ENCODE results near the gene PIP4K2C. TPM values are rescaled to one million over a fixed set of nuclear protein-coding genes. Genes with fewer than 3 reads are reported as not detected.
"Not testable (repeated sequence)": the region's sequence is repeated elsewhere in the genome, so short reads cannot be mapped to it uniquely, and the experiment has no call there.

PIP4K2C gene
- total RNA-seq, 1 donor from 2014 or later = 9.9 TPM

DNA sequence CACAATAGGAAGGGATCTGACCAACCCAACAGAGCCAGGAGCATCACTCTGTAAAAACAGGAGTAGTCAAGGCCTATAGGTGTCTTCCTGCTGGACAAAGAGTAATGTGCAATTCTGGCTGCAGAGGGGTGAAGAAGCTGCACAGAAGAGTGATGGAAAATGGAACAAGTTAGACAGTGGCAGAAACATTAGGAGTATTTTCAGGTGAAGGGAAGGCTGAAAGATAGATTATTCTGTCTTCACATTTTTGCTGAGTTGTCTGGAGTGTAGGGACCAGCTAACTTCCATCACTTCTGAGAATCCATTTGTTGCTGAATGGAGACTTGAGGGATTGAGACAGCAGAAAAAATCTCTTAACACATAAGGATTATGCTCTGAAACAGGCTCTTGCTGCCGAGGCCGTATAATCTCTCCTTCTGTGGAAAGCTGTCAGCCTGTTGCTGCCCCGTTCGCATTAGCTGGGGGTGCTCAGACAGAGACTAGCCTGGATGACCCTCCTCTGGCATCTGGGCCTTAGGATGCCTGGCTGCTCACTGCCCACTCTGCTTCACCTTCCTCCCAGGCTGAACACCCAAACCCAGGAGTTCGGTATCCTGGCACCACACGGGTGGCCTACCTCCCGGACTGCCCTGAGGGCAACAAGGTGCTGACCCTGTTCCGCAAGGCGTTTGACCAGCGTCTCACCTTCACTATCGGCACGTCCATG, 17.1 kb downstream of the PIP4K2C start:
- DNase-seq (ENCODE audit: extremely low read depth, low read depth, low spot score) = no peak

DNA sequence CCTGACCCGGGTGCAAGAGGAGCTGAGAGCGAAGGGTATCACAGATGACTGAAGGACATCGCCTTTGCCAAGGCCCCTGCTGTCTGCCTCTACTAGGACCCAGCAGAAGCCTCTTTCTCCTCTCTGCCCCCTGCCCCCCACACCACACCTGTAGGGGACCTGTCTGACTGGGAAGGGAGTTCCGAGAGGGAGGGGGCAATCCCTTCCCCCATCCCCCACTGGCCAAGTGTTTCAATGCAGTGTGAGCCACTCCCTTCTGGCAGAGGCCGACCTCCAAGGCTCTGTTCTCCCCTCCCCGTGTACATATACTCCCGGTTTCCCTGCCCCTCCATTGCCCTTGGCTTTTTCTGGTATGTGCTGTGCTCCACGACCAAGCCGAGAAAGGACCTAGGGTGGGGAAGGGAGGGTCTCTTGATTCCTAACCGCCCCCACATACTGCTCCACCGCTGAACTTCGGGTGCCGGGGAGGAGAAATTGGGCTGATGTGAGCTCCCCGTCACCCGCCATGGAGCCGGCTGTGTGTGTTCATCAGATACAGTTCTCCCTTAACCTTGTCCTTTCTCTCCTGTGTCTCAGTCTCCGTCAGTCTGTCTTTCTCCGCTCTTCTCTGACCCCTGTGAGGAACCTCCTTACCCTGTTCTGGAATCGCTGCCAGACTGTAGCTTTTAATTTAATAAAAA, 18.2 kb downstream of the PIP4K2C start:
- no peak for DNase-seq (ENCODE audit: extremely low read depth, low read depth, low spot score)

- no peak for DNase-seq (ENCODE audit: extremely low read depth, low read depth, low spot score)
Measured at GRCh38 chr12:57609781-57610553, 19.0 kb downstream of the PIP4K2C start.

DNA sequence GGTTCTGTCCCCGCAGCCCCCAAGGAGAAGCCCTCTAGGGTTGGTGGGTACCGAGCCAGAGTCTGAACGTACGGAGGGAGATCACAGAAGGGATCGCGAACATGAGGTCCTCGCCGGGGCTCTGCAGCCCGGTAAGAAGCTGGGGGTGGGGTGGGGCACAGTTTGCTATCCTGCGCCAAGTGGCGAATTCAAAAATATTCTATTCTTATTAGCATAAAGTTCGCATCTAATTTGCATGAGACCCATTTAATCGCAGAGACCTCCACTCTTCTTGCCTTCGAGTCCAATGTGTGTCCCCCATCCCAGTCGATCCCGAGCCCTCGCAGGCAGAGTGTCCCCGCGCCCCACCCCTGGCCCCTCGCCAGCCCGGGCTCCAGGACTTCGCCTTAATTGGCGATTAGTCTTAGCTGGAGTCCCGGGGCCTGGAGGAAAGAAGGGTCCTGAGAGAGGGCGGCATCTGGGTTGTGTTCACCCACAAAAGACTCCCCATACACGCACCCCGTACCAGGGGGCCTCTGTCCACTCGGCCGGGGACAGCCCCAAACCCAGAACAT, 19.6 kb downstream of the PIP4K2C start:
- DNase-seq (ENCODE audit: extremely low read depth, low read depth, low spot score) = no peak

GRCh38 chr12:57611108-57611826, 20.3 kb downstream of the PIP4K2C start, which contains the start of gene ARHGEF25:
TSS of gene ARHGEF25 (plus strand) at chr12:57611435. CDS start at chr12:57611895, 460 bp downstream.
- DNase-seq (ENCODE audit: extremely low read depth, low read depth, low spot score) = no peak

DNA sequence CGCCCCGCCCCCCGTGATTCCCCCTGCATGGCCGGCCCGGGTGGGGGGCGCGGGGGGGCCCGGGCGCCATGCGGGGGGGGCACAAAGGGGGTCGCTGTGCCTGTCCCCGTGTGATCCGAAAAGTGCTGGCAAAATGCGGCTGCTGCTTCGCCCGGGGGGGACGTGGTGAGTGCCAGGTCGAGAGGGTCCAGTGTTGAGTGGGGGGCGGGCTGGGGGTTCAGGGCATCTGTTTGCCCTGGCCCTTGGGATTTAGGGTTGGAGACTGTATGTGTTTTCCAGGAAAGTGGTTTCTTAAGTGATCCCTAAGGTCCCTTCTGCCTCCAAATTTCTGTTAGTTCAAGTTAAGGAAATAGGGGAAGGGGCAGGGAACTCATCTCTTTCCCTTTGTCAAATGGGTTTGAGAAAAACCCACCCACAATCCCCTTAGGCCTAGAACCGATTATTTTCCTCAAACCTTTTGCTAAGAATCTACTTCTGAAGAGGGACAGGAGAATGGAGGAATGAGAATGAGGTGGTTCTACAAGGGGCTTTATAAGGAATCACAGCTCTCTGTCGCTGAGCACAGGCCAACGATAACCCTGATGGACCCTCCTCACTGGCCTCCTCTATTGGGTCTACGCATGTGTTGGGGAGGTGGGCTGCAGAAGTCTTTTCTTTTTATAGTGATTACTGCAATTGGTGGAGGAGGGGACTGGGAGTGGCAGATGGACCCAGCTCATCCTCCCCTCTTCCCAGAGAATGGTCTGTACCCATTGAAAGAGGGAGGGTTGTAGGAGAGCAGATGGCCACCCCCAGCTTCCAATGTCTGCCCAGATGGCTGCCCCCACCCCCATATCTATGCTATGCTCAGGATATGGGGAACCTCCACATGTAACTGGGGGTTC, 21.1 kb downstream of the PIP4K2C start:
- DNase-seq (ENCODE audit: extremely low read depth, low read depth, low spot score) = no peak

DNA sequence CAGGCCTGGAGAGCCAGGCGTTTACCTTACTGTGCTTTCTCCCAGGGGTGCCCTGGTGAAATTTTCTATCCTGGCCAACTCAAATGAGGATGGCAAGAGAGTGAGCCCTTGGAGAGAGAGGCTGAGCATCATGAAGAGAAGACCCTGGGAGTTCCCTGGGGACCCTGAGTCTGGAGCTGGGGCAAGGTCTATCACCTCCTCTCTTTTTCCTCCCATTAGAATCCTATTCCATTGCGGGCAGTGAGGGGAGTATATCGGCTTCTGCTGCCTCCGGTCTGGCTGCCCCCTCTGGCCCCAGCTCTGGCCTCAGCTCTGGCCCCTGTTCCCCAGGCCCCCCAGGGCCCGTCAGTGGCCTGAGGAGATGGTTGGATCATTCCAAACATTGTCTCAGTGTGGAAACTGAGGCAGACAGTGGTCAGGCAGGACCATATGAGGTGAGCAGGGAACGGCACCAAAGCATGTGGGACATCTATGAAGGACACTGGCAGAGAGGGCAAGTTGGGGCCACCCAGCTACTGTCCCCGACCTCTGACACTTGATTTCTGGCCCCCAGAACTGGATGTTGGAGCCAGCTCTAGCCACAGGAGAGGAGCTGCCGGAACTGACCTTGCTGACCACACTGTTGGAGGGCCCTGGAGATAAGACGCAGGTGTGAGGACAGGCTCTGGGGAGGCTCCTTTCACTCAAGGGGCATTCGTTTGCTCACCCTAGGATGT, 21.9 kb downstream of the PIP4K2C start:
- DNase-seq (ENCODE audit: extremely low read depth, low read depth, low spot score) = no peak

- no peak for DNase-seq (ENCODE audit: extremely low read depth, low read depth, low spot score)
Measured at GRCh38 chr12:57613427-57614109, 22.6 kb downstream of the PIP4K2C start.

- no peak for DNase-seq (ENCODE audit: extremely low read depth, low read depth, low spot score)
Measured at GRCh38 chr12:57614178-57614947, 23.4 kb downstream of the PIP4K2C start.

GRCh38 chr12:57614948-57615500, 24.0 kb downstream of the PIP4K2C start:
- DNase-seq (ENCODE audit: extremely low read depth, low read depth, low spot score) = no peak

DNA sequence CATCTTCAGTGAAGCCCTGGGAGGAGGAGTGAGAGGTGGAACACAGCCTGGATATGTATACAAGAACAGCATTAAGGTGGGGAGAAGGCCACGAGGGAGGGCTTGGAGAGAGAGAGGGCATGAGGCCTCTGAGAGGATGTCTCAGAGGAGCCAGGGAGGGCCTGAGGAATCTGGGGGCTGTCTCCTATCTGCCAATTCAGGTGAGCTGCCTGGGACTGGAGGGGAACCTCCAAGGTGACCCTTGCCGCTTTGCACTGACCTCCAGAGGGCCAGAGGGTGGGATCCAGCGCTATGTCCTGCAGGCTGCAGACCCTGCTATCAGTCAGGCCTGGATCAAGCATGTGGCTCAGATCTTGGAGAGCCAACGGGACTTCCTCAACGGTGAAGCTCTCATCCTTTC, 24.6 kb downstream of the PIP4K2C start:
- DNase-seq (ENCODE audit: extremely low read depth, low read depth, low spot score) = no peak

DNA sequence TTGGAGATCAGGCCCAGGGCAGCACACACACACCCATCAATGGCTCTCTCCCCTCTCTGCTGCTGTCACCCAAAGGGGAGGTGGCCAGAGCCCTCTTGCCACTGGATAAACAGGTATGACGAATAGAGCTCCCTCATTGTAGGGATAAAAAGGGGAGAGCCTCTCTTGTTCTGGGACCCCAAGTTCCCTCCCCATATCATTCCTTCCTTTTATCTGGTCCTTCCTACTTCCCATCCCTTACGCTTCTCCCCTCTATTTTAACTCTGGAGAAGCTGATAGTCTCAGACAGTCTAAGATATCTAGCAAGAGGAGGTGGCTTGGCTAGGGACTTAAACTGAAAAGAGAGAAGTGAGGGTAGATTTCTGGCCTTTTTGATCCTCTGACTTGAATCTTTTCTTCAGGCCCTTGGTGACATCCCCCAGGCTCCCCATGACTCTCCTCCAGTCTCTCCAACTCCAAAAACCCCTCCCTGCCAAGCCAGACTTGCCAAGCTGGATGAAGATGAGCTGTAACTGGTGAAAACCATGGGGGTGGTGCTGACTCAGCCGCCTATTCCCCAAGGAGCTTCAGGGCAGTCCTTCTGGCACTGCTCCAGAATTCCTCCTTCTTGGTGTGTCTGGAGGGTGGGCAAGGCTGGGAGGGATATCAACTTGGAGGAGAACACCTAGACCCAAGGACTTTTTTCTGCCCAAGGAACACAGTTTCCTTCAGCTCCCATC, 25.6 kb downstream of the PIP4K2C start:
- DNase-seq (ENCODE audit: extremely low read depth, low read depth, low spot score) = no peak

- no peak for DNase-seq (ENCODE audit: extremely low read depth, low read depth, low spot score)
Measured at GRCh38 chr12:57617942-57618341, 26.9 kb downstream of the PIP4K2C start.

- DNase-seq (ENCODE audit: extremely low read depth, low read depth, low spot score) = not testable (repeated sequence)
Measured at GRCh38 chr12:57618431-57618830, 27.4 kb downstream of the PIP4K2C start.

DNA sequence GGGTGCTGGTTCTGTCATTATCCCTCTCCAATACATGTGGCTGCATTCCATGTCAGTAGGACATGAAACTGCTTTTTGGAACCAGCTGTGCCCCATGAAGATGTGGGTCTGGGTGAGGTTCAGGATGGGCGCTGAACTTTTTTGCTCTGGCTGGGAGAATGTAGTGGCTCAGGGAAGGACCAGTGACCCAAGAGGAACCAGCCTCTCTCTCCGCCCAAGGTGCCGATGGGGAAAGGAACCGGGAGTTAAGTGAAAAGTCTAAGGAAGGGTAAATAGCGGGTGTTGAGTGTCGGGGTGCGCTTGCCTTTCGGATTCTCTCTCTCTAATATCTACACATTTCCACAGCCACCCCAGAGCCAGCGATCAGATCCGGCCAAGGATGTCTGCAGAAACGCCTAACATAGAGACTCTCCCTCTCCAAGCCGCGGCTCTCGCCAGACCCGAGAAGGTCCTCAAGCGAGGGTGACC, 28.0 kb downstream of the PIP4K2C start:
- no peak for DNase-seq (ENCODE audit: extremely low read depth, low read depth, low spot score)

DNA sequence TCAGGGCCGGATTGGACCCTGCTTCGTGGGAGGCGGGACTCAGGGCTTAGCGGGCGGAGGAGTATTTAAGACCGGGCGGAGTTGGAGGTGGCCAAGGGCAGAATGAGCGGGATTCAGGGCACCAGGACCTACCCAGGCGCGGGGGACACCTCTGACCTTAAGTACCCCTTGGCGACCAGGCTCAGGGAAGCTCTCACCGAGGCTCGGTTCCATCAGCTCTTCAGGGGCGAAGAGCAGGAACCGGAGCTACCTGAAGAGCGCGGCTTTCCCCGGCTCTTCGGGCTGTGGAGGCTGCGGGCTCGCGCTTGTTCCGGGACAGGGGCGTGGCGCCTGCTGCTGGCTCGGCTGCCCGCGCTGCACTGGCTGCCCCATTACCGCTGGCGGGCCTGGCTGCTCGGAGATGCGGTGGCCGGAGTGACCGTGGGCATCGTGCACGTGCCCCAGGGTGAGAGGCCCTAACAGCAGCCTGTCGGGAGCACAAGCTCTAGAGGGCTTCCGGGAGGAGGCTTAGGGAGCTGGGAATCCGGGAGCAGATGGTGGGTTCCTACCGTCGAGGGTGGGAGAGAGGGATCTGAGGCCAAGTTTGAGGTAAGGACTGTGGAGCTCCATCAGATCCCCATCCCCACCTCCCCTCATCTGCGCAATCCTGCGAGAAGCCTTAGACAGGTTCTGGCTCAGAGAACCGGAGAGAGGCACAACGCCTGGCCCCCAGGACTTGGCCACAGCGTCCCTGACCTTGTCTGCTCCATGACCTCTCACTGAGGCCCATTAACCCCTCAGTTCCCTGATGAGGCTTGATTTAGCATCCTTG, 28.6 kb downstream of the PIP4K2C start:
- DNase-seq (ENCODE audit: extremely low read depth, low read depth, low spot score) = no peak

All from glomerular endothelial cell (primary cell).